Ramos (cell line): ENCODE data around the gene THRA.

Experiments
- in situ Hi-C: fragments of 300-500 bp; cut with MboI; formaldehyde crosslinking; loops from one replicate; pipeline ENCODE4 v1.14.3; 2022; ENCODE audit warnings: low sequenced_read_pairs; ENCODE audit not compliant: unreplicated experiment

Gene THRA

DNA sequence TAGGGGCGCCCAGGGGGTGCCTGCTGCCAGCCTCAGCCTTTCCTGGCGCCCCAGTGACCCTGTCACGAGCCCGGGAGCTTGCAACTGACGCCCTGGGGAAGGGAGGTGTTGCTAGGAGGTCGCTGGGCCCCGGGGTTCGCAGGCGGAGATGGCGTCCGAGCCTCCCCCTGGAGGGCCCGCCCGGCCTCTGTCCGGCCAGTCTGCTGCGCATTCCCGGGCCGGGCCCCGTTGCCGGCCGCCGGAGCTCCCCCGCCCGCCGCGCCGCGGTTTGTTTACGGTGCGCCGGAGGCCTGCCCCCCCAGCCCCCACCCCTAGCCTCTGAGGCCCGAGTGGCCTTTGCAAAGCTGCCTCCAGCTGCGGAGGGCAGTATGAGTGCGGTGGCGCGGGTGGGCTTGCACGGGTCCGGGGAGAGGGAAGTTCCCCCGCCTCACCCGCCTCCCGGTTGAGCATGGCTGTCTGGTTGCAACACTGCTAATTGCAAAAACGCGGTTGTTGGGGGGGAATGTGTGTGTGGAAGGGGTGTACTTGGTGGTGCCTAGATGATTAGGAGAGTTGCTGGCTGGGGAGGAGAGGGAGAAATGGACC is 514 bp downstream of the THRA start:
- in situ Hi-C loops: no loop called here

- in situ Hi-C loops: no loop called here
These were observed 1.3 kb downstream of the THRA start for GRCh38 chr17:40063901-40064531.

DNA sequence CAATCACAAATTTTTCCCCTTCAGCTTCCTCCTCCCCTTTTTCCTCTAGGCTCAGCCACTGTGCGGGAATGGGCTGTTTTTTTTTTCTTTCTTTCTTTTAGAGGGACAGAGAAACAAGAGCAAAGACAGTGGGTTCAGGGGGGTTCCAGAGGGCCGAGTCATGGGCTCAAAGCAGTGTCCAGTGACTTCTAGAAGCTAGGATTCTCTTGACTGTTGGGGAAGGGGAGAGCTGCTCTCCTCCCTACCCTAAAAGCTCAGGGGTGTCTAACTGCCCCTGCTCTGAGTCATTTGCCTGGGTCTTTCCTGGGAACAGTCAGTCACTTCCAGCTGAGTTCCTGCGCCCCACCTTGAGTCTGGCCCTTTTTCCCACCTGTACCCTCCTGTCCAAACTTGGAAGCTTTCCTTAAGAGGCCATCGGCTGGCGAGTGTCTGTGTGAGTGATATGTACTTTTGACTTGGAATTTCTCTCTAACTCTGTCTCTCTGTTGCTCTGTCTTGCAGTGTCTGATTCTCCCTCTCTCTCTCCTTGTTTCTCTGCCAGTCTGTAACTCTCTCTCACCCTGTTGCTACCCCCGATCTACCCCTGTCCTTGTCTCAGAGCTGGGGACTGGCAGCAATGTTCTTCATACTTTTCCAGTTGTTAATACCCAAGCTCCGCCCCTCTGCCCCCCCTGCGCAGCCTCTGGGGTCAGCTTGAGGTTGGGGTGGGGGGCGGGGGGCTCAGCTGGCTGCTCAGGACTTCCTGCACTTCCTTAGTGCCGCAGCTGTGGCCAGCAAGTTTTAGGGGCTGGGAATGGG is 2.4 kb downstream of the THRA start:
- in situ Hi-C loops: no loop called here

DNA sequence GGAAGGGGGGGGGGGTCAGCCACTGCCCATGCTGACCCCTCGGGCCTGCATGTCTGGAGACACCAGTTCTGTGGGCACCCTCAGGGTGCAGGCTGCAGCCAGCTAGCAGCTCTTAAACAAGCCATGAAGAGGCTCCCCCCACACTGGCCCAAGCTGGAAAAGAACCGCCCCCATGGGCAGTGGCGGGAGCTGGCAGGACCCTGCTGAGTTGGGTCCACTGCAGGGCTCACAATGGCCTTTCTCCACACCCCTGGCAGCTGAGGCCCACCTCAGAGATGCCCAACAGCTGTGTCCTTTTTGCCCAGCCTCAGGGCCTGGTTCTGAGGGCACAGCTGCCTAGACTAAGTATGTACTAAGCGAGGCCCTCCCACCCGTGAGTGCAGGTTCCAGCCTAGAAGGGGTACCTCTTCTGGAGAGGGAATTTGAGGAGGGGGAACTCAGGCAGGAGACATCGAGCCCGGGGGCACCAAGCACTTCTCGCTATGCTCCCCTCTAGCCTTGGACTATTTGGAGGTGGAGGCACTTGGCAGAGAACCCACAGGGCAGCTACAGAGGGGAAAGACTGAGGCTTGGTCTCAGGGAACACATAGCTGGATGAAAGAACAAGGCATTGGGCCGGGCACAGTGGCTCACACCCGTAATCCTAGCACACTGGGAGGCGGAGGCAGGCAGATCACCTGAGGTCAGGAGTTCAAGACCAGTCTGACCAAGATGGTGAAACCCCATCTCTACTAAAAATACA is 3.2 kb downstream of the THRA start:
- in situ Hi-C loops: no loop called here

DNA sequence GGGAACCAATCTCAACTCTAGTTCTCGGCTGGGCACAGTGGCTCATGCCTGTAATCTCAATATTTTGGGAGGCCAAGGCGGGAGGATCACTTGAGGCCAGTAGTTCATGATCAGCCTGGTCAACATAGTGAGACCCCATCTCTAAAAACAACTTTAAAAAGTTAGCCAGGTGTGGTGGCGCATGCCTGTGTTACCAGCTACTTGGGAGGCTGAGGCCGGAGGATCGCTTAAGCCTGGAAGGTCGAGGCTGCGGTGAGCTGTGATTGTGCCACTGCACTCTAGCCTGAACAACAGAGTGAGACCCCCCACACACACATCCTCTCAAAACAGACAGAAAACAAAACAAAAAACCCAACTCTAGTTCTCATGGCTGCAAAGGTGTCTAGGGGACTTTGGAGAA is 4.9 kb downstream of the THRA start:
- in situ Hi-C loops: no loop called here

- in situ Hi-C loops: no loop called here
These were observed 5.4 kb downstream of the THRA start for GRCh38 chr17:40068129-40068581.

DNA sequence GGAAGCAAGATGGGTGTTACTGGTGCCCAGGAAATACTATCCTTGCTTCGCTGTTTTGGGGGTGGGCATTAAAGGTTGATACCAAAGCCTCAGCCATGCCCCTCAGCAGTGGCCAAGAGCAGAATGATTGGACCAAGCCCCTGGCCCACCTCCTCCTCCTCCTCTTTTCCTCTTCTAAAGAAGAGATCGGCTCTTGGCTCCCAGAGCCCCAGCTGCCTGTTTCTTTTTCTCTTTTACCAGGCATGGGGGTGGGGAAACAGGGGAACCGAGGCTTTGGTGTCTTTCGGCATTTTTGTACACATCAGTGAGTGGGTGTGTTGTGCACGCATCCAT is 5.8 kb downstream of the THRA start:
- in situ Hi-C loops: no loop called here

GRCh38 chr17:40068917-40069750 is 6.4 kb downstream of the THRA start:
- in situ Hi-C loops: no loop called here

DNA sequence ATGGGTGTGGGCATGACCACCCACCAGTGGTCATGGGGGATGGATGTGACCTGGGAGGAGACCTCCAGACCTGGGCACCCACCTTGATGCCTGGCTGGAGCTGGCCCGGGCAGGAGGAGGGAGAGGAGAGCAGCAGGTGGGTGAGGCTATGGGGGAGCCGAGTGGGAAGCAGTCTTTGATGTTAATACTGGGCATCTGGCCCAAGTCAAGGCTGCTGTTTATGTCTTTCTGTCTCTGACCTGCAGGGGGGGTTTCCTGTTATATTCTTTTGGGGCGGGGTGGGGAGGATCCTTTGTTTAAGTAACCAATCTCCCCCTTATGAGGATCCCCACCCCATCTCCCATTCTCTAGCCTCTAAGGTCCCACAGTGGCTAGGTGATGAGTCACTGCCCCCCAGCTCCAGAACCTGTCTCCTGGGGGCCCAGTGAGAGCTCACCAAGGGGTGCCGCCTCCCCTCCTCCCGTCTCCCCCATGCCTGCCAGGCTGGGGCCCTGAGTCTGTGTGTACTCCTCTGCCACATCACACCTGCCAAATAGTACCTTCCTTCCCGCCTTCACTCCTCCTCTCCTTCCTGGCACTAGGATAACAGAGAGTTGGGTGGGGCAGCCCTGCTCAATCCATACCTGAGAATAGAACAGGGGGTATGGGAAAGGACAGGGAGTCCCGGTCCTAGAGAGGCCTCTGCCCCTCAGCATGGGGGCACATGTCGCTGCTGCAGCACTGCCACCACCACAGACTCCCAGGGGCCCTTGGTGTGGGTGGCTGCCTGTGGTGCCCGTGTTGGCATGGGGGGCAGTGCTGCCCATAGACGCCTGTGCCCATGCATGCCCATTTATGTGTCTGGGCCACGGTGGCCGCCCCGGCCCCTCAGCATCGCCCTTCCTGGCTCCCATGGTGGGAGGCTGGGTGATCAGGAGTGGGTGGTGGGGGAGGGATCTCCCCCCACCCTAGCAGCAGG is 7.3 kb downstream of the THRA start:
- in situ Hi-C loops: no loop called here

DNA sequence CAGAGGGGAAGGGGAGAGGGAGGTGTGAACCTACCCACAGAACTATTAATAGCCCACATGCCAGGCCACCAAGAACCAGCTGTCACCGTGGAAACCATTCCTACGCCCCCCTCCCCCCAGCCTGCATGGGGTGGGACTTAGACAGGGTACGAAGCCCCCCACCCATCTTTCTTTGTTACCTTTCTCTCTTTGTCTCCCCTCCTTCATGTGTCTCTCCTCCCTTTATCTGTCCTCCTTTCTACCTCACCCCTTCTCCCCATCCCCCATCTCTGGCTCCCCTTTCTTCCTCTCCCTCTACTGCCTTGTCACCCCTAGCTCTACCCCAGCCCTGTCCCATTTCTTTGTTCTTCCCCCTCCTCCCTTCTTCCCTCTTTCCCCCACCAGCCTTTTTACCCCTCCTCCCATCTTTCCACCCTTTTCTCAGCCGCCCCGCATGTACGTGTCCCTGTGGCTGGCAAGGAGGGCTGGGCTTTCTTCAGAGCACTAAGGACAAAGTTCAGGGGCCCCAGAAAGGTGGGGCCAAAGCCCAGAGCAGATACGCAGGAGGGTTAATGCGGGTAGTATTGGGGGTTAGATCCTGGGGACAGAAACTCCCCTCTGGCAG is 8.0 kb downstream of the THRA start:
- in situ Hi-C loops: no loop called here

DNA sequence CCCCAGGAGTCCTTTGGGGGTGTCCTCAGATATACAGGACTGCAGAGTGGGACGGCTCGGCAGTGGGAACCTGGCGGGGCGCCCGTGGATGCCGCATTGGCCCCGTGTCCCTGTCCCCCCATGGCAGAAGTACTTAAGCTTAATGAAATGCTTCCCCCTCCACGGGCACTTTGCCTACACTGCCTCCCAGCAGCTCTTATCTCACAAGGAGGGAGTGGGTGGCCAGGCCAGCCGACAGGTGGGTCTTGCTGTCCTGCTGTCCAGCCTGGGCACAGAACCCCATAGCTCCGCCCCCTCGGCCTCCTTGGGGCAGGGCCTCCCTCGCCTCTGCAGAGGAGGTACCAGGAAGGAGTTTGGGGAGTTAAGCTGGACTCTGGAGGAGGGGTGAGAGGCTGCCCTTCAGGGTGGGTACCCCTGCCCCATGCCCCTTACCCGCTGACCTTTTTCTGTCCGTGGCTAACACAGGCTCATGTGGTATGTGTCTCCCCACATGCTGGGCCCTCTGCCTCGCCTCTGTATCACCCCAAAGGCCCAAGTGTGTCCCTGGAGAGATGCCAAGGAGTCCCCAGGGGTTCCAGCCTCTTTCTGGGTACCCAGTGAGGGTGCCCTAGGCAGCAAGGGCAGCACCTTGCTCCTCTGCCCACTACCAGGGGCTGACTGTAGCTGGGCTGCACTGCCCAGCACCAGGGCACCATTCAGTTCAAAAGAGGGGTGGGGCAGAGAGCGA is 8.7 kb downstream of the THRA start:
- in situ Hi-C loops: no loop called here

GRCh38 chr17:40072040-40072734 is 9.4 kb downstream of the THRA start:
- in situ Hi-C loops: no loop called here

DNA sequence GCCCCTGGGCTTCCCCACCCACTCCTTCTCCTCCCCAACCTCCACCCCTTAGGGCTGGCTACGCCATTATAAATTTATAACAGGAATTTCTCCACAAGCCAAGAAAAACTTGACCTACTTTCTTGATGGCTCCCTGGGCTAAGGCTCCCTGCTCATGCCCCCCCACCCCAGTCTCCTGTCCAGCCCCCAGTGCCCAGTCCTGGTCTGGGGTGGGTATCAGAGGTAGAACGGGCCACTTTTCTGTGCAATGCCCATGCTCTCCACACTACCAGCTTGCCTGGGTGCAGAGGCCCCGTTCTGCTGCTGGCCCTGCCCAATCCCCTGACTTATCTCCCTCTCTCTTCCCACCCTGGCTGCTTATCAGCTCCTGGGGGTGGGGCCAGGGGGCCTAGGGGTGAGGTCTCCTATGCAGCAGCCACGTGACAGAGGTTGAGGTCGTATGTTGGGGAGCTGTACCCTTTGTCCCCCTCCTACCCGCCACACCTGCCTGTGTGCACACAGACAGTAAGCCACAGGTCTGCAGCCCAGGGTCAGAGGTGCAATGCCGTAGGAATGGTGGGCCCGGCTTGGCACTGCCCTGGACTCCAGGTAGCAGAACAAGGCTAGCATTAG is 10.1 kb downstream of the THRA start:
- in situ Hi-C loops: no loop called here

DNA sequence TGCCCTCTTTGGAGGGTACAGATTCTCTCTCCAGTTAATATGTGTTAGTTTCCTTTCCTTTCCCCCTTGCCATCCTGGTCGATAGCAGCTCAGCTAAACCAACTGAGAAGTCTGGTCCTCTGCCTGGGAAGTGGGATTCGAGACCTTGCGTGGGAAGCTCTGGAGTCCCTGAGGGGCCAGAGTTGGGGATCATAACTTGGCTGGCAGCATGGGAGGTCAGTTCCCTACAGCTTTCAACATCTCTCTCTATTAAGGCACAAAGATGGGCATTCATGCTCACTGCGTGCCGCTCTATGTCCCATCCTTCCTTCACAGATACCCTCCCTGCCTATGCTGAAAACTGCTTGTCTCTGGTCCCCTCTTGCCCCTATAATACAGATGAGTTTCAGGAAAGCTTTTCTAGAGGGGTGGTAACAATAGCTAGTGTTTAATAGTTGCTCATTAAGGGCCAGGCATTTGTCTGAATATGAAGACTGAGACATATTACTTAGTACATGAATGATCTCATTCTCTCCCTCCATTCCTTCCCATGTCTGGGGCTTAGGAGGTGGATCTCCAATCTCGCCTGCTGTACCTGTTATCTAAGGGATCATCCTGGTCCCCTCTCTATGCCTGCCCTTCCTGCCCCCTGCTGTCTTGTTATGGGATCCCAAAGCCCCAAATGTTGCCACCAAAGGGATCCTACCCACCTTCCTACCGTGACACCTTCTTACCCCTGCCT is 10.8 kb downstream of the THRA start:
- in situ Hi-C loops: no loop called here

DNA sequence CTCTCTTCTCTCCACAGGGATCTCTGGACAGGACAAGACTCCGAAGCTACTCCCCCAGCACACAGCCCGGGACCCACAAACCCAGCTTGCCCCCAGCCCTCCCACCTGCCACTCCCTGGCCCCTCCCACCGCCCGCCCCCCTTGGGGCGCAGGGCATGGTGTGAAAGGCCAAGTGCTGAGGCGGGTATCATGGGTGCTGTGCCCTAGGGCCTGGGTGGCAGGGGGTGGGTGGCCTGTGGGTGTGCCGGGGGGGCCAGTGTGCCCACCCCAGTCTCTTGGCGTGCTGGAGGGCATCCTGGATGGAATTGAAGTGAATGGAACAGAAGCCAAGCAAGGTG is 11.4 kb downstream of the THRA start:
- in situ Hi-C loops: no loop called here

GRCh38 chr17:40074871-40075200 is 12.1 kb downstream of the THRA start:
- in situ Hi-C loops: no loop called here
